GM20000 (cell line): Measurements from ENCODE around the gene MAP7D1.

Experiments used
- DNase-seq: peaks from one replicate; pipeline ENCODE4 v3.0.0; 2012; ENCODE audit warnings: low spot score
- TF ChIP-seq, protein P1 (sequence below): IDR thresholded peaks from 2 replicates; pipeline ENCODE4 v1.5.1; 2012; ENCODE audit warnings: mild to moderate bottlenecking, control low read depth; ENCODE audit errors: extremely low read depth, missing control alignments

Gene MAP7D1

DNA sequence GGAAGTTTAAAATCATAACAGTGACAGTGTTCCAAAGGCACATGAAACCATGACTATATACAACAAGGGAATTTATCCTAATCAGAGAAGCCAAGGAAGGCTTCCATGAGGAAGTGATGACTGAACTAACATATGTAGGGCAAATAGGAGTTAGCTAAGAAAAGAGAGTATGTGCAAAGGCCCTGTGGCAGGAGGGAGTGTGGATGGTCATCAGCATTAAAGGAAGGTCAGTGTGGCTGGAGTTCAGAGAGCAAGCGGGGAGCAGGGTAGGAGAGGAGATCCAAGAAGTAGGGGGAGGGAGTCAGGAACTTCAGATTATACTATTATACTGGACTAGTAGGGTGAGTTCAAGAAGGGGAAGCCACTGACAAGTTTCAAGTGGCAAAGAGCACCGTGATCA is 8.4 kb downstream of the MAP7D1 start:
- TF ChIP-seq, protein P1, sequence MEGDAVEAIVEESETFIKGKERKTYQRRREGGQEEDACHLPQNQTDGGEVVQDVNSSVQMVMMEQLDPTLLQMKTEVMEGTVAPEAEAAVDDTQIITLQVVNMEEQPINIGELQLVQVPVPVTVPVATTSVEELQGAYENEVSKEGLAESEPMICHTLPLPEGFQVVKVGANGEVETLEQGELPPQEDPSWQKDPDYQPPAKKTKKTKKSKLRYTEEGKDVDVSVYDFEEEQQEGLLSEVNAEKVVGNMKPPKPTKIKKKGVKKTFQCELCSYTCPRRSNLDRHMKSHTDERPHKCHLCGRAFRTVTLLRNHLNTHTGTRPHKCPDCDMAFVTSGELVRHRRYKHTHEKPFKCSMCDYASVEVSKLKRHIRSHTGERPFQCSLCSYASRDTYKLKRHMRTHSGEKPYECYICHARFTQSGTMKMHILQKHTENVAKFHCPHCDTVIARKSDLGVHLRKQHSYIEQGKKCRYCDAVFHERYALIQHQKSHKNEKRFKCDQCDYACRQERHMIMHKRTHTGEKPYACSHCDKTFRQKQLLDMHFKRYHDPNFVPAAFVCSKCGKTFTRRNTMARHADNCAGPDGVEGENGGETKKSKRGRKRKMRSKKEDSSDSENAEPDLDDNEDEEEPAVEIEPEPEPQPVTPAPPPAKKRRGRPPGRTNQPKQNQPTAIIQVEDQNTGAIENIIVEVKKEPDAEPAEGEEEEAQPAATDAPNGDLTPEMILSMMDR: no peak
- no peak for DNase-seq

DNA sequence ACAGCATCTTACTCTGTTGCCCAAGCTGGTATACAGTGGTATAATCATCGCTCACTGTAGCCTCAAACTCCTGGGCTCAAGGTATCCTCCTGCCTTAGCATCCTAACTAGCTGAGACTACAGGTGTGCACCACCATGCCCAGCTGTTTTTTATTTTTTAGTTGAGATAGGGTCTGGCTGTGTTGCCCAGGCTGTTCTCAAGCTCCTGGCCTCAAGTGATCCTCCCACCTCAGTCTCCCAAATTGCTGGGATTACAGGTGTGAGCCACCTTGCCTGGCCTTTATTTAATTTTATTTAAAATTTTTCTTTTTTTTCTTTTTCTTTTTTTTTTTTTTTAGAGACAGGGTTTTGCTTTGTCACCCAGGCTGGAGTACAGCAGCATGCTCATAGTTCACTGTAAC is 9.2 kb downstream of the MAP7D1 start:
- no peak for DNase-seq
- TF ChIP-seq, protein P1: no peak

DNA sequence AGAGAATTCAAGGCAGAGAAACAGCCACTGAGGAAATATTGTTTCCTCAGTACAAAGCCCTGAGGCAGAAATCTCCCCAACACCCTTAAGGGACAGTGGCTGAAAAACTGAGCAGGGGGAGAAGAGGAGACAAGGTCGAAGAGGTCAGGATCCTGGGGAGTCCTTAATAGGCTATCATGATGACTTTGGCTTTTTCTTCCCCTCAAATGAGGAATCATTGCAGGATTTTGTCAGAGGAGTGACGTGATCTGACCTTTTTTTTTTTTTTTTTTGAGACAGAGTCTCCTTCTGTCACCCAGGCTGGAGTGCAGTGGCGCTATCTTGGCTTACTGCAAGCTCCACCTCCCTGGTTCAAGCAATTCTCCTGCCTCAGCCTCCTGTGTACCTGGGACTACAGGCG is 10.2 kb downstream of the MAP7D1 start:
- no peak for DNase-seq
- TF ChIP-seq, protein P1: no peak

DNA sequence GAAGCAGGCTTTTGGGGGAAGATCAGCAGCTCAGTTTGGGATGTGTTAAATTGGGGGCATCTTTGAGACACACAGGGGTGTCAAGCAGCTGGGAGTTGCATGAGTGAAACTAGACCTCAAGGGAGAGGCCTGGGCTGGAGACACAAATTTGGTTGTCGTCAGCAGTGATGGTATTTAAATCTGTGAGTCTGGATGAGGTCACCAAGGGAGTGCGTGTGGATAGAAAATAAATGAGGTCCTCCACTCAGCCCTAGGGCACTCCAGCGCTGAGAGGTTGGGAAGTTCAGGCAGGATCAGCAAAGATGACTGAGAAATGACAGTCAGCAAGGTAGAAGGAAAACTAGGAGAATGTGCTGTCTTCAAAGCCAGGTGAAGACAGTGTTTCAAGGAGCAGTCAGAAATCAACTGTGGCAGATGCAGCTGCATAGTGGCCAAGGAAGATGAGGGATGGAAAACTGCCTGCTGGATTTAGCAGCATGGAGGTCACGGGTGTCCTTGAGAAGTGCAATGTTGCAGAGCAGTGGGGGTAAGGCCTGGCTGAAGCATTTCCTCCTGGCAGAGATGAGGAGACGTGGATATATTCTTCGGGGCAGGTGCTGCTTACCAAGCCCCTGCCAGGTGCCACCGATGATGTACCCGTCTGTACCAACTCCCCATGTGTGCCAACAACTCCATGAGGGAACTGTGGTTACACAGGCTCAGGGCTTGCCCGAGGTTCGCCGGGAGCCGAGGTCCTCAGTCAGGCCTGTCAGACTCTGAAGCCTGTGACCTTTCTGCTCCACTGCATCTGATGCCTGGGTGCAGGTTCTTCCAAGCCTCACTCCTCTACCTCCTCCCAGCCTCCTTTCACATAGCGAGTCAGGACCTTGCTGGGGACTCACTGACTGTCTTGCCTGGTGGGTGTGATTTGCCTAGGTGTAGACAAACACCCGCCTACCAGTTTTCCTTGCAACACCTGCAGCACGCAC is 11.3 kb downstream of the MAP7D1 start:
- no peak for DNase-seq
- TF ChIP-seq, protein P1: no peak

DNA sequence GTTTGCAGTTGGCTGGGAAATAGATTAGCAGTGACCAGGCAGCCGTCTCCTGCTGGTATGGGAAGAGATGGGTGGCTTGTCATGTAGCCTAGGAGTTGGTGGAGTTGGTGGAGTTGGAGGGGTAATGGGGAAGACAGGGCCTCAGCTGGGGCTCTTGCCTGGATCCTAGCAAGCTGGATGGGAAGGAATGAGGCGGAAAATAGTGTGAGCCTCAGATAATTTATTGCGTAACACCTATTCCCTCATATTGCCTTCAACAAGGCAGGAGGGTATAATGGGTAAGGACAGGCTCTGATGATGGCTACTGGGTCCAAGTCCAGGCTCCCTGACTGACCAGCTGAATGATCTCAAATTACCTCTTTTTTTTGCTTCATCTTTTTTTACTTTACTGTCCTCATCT is 12.6 kb downstream of the MAP7D1 start:
- no peak for DNase-seq
- TF ChIP-seq, protein P1: no peak

DNA sequence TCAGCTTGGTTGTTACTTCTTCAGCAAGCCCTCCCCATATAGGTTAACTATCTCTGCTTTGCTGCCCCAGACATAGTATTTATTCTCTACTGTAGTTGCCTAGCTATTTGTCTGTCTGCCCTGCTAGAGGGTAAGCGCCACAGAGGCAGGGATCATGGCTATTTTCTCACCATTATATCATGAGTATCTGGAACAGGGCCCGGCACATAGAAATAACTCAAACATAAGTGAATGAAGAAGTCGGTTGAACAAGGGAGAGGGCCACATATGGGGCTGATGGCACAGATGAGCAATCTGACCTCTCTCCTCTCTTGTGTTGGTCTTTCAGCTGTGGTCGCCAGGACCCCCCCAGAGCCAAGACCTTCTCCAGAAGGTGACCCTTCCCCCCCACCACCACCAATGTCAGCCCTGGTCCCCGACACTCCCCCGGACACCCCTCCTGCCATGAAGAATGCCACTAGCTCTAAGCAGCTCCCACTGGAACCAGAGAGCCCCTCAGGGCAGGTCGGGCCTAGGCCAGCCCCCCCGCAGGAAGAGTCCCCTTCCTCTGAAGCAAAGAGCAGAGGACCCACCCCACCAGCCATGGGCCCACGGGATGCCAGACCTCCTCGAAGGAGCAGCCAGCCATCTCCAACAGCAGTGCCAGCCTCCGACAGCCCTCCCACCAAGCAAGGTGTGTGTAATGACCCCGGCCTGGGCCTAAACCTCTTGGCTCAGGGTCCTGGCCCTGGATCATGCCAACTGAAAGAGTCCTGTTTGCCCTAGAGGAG is 14.9 kb downstream of the MAP7D1 start:
- TF ChIP-seq, protein P1: no peak
- no peak for DNase-seq
